GM18907 (cell line): ENCODE data around the gene PRKAG1.

Source experiments
- ATAC-seq: cut with Tn5 transposase; IDR thresholded peaks from one replicate; pipeline ENCODE4 v1.9.1; 2021; ENCODE audit warnings: mild to moderate bottlenecking, moderate library complexity; ENCODE audit not compliant: unreplicated experiment

The PRKAG1 gene

DNA sequence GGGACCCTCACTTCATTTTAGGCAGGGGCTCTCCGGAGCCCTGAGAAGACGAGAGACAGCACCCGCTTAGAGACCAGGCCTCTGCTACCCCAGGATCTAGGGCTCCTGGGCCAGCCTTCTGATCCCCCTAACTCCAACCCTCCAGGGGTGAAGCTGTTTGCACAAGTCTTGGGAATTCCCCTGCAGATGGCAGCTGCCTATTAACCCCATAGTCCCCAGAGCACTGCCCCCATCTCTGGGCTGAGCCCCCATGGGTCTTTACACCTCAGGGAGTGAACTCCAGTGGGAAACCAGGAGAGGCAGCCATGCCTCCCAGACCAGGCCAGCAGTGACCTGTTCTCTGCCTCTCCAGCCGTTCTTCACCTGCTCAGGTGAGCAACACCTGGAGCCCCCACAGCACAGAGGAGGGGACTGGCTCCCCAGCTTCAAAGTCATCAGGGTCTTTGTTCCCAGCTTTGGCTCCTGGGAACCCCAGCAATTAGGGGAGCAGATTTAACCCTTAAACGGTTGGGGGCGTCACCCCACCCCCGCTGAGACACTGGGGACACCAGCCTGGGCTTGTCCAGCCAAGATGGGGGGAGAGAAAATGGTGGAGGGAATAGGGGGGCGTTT is 49.3 kb downstream of the PRKAG1 start:
- no peak for ATAC-seq

DNA sequence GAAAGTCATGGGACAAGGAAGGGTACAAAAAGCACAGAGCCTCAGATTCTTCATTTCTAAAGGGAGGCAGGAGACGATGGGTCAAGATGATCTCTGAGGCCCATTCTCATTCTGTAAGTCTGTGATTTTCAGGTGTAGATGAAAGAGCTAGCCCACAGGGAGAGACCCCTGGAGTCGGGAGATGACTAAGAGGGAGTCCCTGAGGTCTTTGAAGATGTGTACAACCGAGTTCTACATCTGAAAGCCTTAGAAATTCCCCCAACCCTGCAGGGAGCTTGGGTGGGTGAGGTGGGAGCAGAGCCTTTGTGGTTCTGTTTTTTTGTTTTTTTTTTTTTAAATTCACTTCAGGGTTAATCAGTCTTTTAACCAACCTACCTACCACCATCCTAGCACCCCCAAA is 50.1 kb downstream of the PRKAG1 start:
- no peak for ATAC-seq

DNA sequence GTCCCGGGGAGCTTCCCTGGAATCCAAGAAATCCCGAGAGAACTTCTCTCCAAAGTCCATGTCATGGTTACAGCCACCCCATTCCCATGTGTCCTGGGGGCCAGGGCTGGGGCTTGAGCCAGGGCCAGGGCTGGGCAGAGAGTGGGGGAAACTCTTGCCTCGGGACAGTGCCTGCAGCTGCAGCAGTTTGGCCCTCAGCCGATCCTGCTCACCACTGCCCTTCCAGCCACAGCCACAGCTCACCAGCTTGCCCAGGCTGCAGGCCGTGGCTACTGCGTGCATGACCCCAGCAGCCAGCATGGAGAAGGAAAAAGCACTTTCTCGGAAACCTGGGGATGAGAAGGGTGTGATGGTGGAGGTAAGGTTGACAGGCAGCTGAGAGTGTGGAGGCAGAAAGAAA is 50.6 kb downstream of the PRKAG1 start:
- no peak for ATAC-seq

DNA sequence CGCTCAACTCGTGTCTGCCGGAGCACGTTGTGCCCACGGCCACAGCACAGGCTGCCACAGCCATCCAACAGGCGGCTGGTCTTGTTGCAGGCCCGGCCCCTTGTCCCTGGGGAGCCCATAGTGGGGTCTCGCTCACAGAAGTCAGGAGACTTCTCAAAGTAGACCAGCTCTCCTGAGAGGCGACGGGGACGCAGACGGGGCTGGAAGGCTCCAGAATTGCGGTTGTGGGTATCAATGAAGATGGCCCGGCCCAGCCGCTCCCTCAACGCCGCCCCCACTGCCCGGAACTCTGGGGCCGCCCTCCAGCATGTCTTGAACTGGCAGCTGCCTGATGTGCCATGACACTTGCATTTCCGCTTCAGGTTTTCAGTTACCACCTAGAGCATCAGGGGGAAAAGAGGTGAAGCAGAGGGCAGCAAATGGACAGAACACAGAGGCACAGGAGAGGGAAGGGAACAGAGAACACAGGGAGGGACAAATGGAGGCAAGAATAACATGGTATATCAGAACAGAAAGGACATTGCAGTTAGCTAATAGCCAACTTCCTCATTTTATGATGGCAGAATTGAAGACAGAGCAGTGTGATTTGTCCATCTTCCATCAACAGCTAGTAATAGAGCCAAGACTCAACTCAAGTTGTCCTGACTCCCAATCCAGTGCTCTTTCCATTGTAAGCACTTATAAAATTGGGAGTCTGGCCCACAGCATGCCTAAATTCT is 52.2 kb downstream of the PRKAG1 start:
- ATAC-seq = no peak

DNA sequence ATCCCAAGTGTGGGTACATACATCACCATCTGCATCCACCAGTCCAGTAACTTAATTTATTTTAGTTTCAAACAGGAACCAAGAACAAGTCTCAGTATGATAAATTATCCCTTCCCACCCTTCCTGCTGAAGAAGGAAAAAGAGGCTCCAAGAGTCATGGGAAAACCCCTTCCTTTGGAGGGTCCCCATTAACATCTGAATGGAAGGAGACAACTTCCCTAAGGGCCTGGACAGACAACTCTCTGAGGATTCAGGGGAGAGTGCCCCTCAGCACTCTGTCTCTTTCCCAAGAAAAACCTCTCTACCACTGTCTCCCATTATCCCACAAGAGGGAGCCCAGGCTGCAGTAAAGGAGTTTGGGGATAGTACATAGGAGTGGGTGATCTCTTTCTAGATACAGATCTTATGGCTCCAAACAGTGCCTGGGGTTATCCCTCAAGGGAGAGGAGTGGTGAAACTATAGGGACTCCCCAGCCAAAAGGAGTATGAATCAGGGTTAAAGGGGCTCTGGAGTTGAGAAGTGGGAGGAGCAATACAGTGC is 53.2 kb downstream of the PRKAG1 start:
- ATAC-seq = no peak

DNA sequence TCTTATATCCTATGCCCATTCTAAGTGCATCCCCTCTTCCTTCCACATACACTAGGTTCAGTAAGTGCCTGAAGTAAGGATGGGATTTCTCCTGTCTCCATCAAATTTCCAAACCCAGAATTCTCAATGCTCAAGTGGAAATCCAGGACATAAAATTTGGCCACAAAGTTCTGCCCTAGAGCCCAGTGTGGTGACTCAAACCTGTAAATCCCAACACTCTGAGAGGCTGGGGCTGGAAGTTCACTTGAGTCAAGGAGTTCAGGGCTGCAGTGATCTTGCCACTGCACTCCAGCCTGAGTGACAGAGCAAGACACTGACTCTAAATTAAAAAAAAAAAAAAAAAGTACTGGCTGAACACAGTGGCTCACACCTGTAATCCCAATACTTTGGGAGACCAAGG is 56.8 kb downstream of the PRKAG1 start:
- ATAC-seq = no peak

DNA sequence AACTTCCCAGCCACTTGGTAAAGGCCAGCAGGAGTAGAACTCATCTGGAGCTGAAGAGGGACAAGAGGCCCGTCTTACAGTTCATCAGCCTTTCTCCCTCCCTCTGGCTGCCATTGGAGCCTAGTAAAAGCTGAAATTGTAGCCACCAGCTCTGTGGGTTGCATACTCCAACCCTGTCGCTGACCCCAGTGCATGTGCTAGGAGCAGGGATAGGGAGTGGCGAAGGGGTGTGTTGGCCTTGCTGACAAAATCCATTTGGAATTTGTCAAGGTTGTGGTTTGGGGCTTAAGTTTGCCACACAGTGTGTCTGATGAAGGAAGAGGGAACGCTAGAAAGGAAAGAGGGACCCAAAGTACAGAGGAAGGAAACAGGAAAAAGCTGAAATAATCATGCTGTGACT is 57.2 kb downstream of the PRKAG1 start:
- ATAC-seq = no peak

DNA sequence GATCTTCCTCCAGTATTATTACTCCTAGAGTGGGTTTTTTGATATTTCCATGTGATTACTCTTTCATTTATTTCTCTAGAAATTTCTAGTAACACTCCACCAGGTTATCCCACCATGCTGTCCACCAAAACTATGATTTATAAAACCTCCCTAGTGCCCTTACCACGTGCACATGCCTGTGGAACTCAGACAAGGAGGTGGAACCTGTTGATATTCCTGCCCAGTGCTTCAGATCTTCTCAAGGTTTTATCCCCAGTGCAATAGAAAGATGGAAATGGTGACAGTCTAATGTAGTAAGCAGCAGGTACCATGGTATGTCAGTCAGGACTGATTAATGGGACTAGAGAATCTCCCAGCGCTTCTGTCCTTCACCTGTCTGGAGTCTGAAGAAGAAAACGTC is 57.7 kb downstream of the PRKAG1 start:
- no peak for ATAC-seq

DNA sequence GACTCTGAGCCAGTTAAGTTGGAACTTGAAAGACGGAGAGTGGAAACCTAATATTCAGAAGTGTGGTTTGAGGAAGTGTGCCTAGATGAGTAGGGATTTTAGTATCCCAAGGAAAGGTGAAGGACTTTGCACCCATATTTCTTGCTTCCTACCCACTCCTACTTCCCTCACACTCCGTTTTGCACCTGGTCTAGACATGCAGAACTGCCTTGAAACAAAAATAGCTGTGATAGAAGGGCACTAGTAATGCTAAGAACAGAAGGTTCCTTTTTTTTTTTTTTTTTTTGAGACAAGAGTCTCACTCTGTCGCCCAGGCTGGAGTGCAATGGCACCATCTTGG is 60.6 kb downstream of the PRKAG1 start:
- no peak for ATAC-seq

DNA sequence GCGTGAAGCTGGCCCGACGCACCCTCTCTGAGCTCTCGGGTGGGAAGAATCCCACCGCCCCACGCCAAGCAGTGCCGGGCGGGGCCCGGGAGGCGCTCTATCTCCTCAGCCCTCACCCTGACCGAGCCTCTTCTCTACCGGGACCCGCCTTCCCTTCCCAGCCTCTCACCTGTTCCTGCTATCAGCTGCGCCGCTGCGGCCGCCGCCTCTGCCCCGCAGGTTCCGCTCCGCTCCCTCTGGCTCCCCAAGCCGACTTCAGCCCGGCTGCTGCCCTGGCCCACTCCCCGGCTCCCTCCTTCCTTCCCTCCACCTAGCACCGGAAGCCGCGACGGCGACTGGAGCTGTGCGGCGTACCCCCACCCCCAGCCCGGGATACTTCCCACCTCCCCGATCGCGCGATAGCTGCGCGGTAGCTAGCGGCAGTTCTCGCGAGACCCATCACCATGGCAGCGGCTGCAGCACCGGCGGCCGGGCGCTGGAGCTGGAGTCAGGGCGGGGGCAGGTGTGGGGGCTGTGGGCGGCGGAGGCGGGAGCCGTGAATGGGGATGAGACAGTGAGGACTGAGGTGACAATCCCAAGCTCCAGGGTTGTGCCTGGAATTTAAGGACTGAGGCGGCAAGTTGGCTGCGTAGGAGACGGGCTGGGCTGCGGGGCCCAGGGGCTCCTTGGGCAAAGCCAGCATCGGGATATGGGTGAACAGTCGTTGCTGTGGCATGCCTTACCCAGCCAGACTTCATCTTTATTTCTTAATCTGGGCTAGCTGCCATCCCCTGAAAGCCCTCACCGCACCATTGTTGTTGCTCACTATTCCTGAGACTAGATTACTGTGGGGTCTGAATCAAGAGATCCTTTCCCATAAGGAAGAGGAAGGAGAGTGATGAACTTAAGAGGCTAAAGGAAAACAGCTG is 61.2 kb downstream of the PRKAG1 start, which contains the start of gene ARF3:
ARF3 (minus strand) TSS at position 347 of the 908 bp plus-strand sequence. CDS start 16,392 bp downstream, outside the sequence.
- ATAC-seq = peak; percentile 80

DNA sequence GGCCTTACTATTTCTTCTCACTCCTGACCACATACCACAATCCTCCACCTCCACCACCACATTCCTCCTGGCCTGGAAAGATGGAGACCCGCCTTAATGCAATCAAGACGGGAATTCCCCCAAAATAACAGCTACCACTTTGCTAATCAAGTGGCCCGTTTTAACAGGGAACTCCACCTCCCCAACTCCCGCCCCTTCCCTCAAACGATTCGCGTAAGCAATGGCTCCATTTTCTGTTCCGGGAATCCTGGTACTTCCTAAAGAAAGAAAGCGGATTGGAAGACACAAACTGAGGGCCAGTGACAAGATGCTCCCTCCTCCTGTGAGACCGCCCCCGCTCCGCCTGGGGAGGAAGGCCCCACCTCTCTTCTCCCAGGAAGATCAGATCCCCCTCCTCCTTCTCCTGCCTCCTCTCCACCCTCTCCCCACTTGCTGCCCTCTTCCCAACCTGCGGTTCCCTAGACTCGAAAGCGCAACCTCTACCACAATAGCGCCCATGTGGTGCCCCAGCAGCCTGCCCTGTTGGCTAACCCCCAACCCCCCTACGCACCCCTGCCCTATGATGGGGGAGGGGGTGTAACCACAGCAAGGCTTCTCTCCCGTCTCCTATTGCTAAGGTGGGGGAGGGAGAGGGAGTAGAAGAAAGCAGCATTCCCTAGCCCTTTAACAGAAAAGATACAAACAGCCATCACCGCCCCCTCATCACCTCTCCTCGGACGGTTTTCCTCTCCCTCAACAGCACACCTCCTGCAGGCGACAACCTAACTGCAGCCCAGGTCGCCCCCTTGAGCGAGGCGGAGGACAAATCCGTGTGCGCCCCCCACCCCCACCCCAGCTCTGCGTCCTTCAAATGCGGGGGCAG is 62.1 kb downstream of the PRKAG1 start:
- peak; percentile 4 for ATAC-seq

DNA sequence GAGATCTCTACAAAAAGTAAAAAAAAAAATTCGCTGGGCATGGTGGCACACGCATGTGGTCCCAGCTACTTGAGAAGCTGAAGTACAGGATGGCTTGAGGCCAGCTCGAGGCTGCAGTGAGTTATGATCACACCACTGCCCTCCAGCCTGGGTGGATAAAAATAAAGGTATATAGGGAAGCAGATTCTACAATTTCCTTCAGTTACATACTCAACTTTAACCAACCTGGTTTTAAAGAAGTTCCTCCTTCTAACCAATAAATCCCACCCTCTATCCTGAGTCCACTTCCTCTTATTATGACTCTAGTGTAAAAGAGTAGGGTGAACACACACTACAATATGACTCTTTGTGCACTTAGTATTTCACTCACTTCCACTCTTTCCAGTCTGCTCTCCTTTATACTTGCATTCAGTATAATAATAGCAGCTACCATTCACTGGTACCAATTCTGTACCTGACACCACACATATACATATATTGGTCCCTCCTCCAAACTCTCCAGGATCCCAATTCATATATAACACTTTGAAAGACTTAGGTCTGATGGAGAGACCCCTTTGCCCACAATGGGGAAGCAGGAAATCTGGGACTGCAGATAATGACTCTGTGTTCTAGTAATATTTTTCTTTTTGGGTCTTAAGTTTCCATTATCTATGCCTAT is 63.6 kb downstream of the PRKAG1 start:
- no peak for ATAC-seq

DNA sequence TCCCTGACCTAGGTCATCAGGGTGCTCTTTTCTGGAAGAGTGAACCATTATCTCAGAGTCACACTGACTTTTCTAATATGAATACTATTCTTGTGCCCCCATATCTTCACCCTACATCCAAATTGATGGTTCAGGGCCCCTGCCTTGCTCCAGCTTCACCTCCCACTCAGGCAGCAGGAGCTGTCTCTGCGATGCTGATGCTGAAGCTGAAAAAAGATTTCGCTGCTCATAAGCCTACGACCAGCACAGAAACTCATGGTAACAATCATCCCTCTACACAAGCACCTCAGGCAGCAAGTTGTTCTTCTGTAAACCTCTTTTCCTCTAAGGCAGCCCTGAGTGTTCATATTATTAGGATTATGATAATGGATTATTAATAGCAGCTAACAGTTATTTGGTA is 64.5 kb downstream of the PRKAG1 start:
- ATAC-seq = no peak

DNA sequence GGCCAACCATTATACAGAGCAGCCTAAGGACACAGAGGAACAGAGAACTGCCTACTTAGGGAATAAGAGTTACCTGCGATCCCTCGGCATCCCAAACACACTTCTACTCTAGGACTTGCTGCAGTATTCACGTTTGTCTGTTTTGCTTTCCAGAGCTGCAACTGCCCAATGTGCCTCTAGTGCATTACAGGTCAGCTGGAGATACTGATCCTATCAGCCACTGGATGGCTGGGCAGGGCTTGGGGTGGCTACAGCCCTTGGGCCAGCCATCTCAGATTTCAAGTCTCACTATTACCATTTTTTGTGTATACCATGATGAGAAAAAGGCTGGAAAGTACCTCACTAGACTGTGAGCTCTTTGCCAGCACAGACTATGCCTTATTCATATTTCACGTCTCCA is 65.9 kb downstream of the PRKAG1 start:
- ATAC-seq = no peak
